Stimulated activated CD8-positive, alpha-beta memory T cell treated with anti-CD3 and anti-CD28 coated beads, Interleukin-4, amount 100 ng/mL, for 1 hour (primary cell): ENCODE data around the gene SLC5A5.

Source experiments
- DNase-seq, 2 donors: peaks; one replicate each; pipeline ENCODE4 v3.0.0-alpha.2; 2020; ENCODE audit warnings: low read depth in 2 of 2, low spot score in 1 of 2

Gene SLC5A5

GRCh38 chr19:17871878-17872250 is at the start of gene SLC5A5:
Gene SLC5A5, plus strand, starts transcription at chr19:17871945. Its CDS starts 375 bp downstream, at chr19:17872320.
- no peak for DNase-seq

- DNase-seq, result no peak
Measured at GRCh38 chr19:17824339-17824738, 47.4 kb upstream of the SLC5A5 start.

GRCh38 chr19:17826508-17827056 is 45.2 kb upstream of the SLC5A5 start:
- DNase-seq, result no peak

DNA sequence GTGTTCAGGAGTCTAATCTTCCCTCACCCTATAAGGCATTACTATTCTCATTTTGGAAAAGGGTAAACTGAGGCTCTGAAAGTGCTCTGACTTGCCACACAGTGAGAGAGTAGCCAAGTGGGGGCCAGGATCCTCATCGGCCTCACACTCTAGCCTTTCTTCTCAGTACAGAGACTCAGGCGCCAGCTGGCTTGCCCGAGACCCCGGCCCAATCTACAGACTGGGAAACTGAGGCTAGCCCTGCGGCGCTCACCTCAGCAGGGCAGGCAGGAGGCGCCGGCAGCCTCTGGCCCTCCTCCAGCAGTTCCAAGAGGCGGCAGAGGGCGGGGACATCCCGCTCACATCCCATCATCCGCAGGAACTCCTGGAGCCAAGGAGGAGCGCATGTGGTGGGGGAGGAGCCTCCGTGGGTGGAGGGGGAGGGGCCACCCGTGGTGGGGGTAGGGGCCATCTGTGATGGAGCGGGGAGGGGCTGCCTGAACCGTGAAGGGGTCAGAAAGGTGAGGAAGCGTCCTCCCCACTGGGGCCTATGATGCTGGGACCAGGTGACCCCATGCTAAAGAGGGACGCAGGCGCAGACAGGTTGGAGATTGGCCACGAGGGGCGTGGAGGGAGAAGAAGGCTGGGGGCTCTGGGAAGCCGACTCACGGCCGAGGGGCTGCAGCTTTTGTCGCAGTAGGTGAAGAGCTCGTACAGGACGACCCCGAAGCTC is 41.7 kb upstream of the SLC5A5 start:
- DNase-seq, result no peak

GRCh38 chr19:17830567-17831418 is 41.0 kb upstream of the SLC5A5 start:
- DNase-seq, result no peak

- no peak for DNase-seq
Measured at GRCh38 chr19:17831419-17831888, 40.3 kb upstream of the SLC5A5 start.

GRCh38 chr19:17832443-17833208 is 39.1 kb upstream of the SLC5A5 start:
- DNase-seq, result no peak

DNA sequence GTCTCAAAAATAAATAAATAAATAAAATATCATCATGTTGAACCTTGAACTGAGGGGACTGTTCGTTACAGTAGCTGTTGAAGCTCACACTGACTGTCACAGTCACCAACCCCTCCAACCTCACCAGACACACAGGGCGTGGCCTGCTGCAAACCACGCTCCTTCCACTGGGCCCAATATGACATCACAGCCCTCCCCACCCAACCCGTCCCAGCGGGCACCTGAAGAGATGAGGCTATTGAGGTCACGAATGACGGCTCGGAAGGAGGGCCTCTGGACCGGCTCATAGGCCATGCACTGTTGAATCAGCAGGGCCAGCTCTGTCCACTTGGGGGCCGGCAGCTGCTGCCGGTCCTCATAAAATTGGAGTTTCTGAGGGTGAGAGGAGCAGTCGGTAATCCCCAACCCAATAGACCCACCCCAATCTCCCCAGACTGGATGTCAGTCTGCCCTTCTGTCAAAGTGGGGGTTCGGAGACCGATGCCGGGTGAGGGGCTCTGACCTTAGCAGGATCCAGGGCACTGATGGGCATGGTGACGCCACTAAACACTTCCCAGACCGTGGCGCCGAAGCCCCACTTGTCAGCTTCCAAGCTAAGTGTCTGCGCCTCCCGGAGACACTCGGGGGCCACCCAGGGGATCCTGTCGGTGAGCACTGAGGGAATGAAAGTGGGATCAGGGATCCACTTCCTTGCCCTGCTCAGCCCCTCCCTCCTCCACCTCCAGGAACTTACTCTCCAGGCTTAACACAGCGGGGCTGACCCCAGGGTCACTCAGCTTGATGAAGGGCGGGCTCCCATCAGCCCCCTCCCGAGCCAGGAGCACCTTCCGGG is 37.2 kb upstream of the SLC5A5 start:
- no peak for DNase-seq

GRCh38 chr19:17835182-17836006 is 36.4 kb upstream of the SLC5A5 start:
- no peak for DNase-seq

DNA sequence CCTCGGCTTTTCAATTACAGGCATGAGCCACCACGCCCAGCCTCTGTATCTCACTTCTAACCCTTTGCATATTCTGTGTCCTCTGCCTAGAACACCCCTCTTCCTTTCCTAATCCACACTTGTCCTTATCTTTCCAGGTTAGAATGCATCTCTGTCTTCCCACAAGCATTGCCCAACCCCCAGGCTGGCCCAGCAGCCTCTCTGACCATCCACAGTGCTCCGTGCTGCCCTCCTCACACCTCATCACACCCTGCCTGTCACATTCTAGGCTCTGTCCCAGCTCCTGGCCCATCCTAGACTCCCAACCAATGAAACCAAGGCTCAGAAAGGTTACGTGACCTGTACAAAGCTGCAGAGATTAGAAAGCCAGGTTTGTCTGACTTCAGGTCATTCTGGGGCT is 35.2 kb upstream of the SLC5A5 start:
- no peak for DNase-seq

- DNase-seq, result no peak
Measured at GRCh38 chr19:17837972-17838371, 33.8 kb upstream of the SLC5A5 start.

GRCh38 chr19:17840019-17840418 is 31.7 kb upstream of the SLC5A5 start:
- DNase-seq, result no peak

DNA sequence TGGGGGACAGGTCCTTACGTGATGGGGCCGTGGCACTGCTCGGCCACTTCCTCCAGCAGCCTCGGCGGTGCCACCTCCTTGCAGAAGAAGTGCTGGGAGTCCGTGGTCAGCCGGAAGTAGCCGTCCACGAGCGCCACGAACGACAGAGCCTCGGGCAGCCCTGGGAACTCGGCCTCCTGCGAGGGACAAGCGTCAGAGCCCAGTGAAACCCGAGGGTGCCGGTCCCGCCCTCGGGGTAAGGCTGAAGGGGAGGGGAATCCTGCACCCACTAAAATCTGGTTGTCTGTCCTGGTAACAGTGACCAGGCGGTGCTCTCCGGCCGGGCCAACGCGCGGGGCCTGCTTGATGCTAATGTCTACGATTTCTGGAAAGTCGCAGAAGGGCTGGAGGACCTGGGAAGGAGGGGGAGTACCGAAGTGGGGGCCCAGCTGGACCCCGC is 30.4 kb upstream of the SLC5A5 start:
- no peak for DNase-seq

GRCh38 chr19:17841810-17842662 is 29.7 kb upstream of the SLC5A5 start:
- peak in 1 of 2 donors; percentile 27 for DNase-seq

GRCh38 chr19:17842663-17843291 is 29.0 kb upstream of the SLC5A5 start:
- DNase-seq, result no peak

DNA sequence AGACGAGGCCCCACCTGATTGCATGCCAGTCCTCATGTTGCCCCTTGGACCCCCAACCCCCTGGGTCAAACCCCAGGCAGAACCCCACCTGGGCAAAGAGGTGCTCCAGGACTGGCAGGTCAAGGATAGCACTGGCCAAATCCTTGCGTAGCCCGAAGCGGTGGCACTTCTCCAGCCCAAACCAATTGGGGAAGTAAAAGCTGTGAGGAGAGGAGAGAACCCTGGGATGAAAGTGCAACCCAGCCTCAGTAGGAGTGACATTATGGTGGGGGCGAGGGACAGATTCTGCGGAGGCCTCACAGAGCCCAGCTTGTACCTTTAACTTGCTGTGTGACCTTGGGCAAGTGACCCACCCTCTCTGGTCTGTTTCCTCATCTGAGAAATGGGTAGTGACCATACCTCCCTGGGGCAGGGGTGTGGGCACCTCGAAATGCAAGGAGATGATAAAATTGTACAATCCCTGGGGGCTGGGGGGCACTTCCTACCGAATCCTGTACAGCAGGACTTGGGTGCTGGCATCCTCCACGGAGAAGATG is 28.4 kb upstream of the SLC5A5 start:
- no peak for DNase-seq

DNA sequence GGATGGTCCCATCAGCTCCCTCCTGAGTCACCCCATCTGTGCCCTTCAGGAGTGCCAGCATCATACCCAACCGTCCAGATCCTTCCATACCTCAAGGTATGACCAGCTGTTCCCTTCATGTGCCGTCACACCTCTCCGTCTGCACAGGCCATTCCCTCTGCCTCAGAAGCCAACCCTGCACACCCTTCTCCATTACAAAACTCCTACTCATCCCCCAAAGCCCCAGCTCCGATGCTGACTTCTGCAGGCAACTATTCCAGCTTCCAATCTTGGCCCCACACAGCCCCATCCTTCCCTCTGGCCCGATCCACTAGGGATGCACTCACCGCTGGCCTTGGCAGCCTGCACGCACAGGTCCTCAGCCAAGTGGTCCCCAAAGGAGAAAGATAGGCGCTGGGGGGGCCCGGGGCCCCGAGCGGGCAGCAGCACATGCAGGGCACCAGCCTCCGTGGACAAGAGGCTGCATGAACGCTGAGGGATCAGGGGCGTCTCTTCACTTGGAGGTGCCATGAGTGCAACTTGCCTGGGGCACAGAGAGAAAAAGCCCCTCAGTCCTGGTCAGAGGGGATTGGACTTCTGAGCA is 27.7 kb upstream of the SLC5A5 start:
- DNase-seq, result no peak
